ENCODE measurements around the gene BRD4. TPM values are rescaled to one million over a fixed set of nuclear protein-coding genes. Genes with fewer than 3 reads are reported as not detected.
A peak's percentile ranks its signal among the peaks of the same experiment; 100 is the strongest.
"Not testable (repeated sequence)": the region's sequence is repeated elsewhere in the genome, so short reads cannot be mapped to it uniquely, and the experiment has no call there.

Gene BRD4
- total RNA-seq, 1 donor from 2014 or later = 11.4 TPM

- FAIRE-seq; DNase-seq (ENCODE audit: low spot score in 2 of 2): not testable (repeated sequence)
Observed at GRCh38 chr19:15363048-15363447, 30.7 kb upstream of the BRD4 start.

- DNase-seq (ENCODE audit: low spot score in 2 of 2); FAIRE-seq: not testable (repeated sequence)
Observed at GRCh38 chr19:15360015-15360414, 27.7 kb upstream of the BRD4 start.

GRCh38 chr19:15358918-15359317 lies 26.6 kb upstream of the BRD4 start:
- FAIRE-seq (no peak), DNase-seq (ENCODE audit: low spot score in 2 of 2) (no peak)

GRCh38 chr19:15357906-15358305 lies 25.6 kb upstream of the BRD4 start:
- FAIRE-seq (no peak), DNase-seq (ENCODE audit: low spot score in 2 of 2) (no peak)

GRCh38 chr19:15354566-15355296 lies 22.4 kb upstream of the BRD4 start:
- no peak for FAIRE-seq
- DNase-seq (ENCODE audit: low spot score in 2 of 2) = no peak

GRCh38 chr19:15353908-15354307 lies 21.6 kb upstream of the BRD4 start:
- FAIRE-seq (no peak), DNase-seq (ENCODE audit: low spot score in 2 of 2) (no peak)

GRCh38 chr19:15352535-15352934 lies 20.2 kb upstream of the BRD4 start:
- FAIRE-seq; DNase-seq (ENCODE audit: low spot score in 2 of 2): not testable (repeated sequence)

GRCh38 chr19:15341328-15341727 lies 9.0 kb upstream of the BRD4 start:
- not testable (repeated sequence) for FAIRE-seq; DNase-seq (ENCODE audit: low spot score in 2 of 2)

- FAIRE-seq (no peak), DNase-seq (ENCODE audit: low spot score in 2 of 2) (no peak)
Observed at GRCh38 chr19:15340086-15340485, 7.7 kb upstream of the BRD4 start.

GRCh38 chr19:15337202-15337601 lies 4.9 kb upstream of the BRD4 start:
- no peak for DNase-seq (ENCODE audit: low spot score in 2 of 2)
- no peak for FAIRE-seq

GRCh38 chr19:15335992-15336391 lies 3.7 kb upstream of the BRD4 start:
- DNase-seq (ENCODE audit: low spot score in 2 of 2); FAIRE-seq: not testable (repeated sequence)

- FAIRE-seq = no peak
- peak; percentile 78 to 84 for DNase-seq (ENCODE audit: low spot score in 2 of 2)
Observed at GRCh38 chr19:15331419-15332310, 674 bp downstream of the BRD4 start.

- DNase-seq (ENCODE audit: low spot score in 2 of 2) = peak in 1 of 2 donors; percentile 63
Observed at GRCh38 chr19:15330801-15331418, 1.4 kb downstream of the BRD4 start.

GRCh38 chr19:15328312-15328711 lies 4.0 kb downstream of the BRD4 start:
- FAIRE-seq = no peak
- DNase-seq (ENCODE audit: low spot score in 2 of 2) = no peak

More at GRCh38 chr19:15330801-15331418, 1.4 kb downstream of the BRD4 start:
- no peak for FAIRE-seq

- DNase-seq (ENCODE audit: low spot score in 2 of 2) (no peak), FAIRE-seq (no peak)
Observed at GRCh38 chr19:15324791-15325519, 7.4 kb downstream of the BRD4 start.

GRCh38 chr19:15323496-15324235 lies 8.7 kb downstream of the BRD4 start:
- DNase-seq (ENCODE audit: low spot score in 2 of 2) = no peak
- FAIRE-seq = no peak

GRCh38 chr19:15321739-15322138 lies 10.6 kb downstream of the BRD4 start:
- DNase-seq (ENCODE audit: low spot score in 2 of 2) (no peak), FAIRE-seq (no peak)

- FAIRE-seq (no peak), DNase-seq (ENCODE audit: low spot score in 2 of 2) (no peak)
Observed at GRCh38 chr19:15320116-15320515, 12.2 kb downstream of the BRD4 start.

GRCh38 chr19:15318241-15318691 lies 14.1 kb downstream of the BRD4 start:
- FAIRE-seq = no peak
- DNase-seq (ENCODE audit: low spot score in 2 of 2) = no peak

All from frontal cortex (tissue), 4 donors.